GM12878 (cell line): ENCODE results near the gene VSTM5. TPM values are rescaled to one million over a fixed set of nuclear protein-coding genes. Genes with fewer than 3 reads are reported as not detected.

ENCODE experiments used
- ATAC-seq: fragments of 200-7000 bp; cut with Tn5 transposase; 3 replicates; pipeline ENCODE4 v1.9.1; 2020; ENCODE audit warnings: mild to moderate bottlenecking, moderate library complexity
- BruUV-seq: library from RNA; stranded (reverse); fragments of 400-500 nt; replicated peaks from 2 replicates; lab custom pipeline; 2021; lab: Mats Ljungman, UMichigan
- CTCF ChIA-PET: fragments of 300-600 bp; sonication (Branson Sonifier 250); formaldehyde crosslinking; extraction: SDS; loops from one replicate; lab custom pipeline; 2021; ENCODE audit warnings: inconsistent platforms; lab: Yijun Ruan, JAX
- POLR2A ChIA-PET: fragments of 350-600 bp; formaldehyde crosslinking; extraction: SDS; loops from one replicate; lab custom pipeline; 2021; ENCODE audit warnings: inconsistent platforms; lab: Charles Lee
- RAD21 ChIA-PET: fragments of 300-600 bp; sonication (Branson Sonifier 250); formaldehyde crosslinking; loops from one replicate; lab custom pipeline; 2023; ENCODE audit warnings: antibody characterized with exemption; ENCODE audit not compliant: unreplicated experiment; lab: Charles Lee
- SMC1A ChIA-PET: fragments of 300-600 bp; sonication (Branson Sonifier 250); formaldehyde crosslinking; loops from one replicate; lab custom pipeline; 2023; ENCODE audit not compliant: unreplicated experiment, uncharacterized antibody; lab: Charles Lee
- DNase-seq: peaks from one replicate; pipeline ENCODE4 v3.0.0-alpha.2; 2011; ENCODE audit warnings: low read depth, low spot score
- FAIRE-seq: peaks from 3 replicates; lab custom pipeline; 2011; peaks lifted over from hg19 to GRCh38; lab: Jason Lieb, UNC
- H2AFZ ChIP-seq: 2 replicates; pipeline ENCODE4 v1.6.0; 2011; ENCODE audit warnings: low read depth, low read length, control low read depth; ENCODE audit not compliant: control insufficient read depth
- H3K27ac ChIP-seq: 2 replicates; pipeline ENCODE4 v1.5.1; 2011; ENCODE audit warnings: control low read depth; ENCODE audit not compliant: control insufficient read depth, insufficient read depth
- H3K27me3 ChIP-seq, 2 experiments: replicated peaks in 1 of 2; 2 replicates each; pipeline versions ENCODE4 v1.6.0 to v1.6.1; 2011; ENCODE audit warnings: low read length in 1 of 2; ENCODE audit not compliant: control insufficient read depth in 2 of 2, insufficient read depth in 2 of 2
- H3K36me3 ChIP-seq, 2 experiments: 2 replicates each; pipeline ENCODE4 v1.5.1; 2011; ENCODE audit warnings: low read length in 1 of 2; ENCODE audit not compliant: control insufficient read depth in 2 of 2, insufficient read depth in 2 of 2
- H3K4me1 ChIP-seq: 2 replicates; pipeline ENCODE4 v1.6.1; 2011; ENCODE audit warnings: mild to moderate bottlenecking, low read length, moderate library complexity, mixed read lengths; ENCODE audit not compliant: control insufficient read depth, insufficient read depth
- H3K4me2 ChIP-seq: 2 replicates; pipeline ENCODE4 v1.6.0; 2011; ENCODE audit warnings: control low read depth; ENCODE audit not compliant: control insufficient read depth, insufficient read depth
- H3K4me3 ChIP-seq: fragments of 200-600 bp; sonication (generic); 2 replicates; pipeline ENCODE4 v1.5.1; 2016
- H3K79me2 ChIP-seq: 2 replicates; pipeline ENCODE4 v1.6.0; 2011; ENCODE audit warnings: low read length; ENCODE audit not compliant: control insufficient read depth, insufficient read depth
- H3K9ac ChIP-seq: 2 replicates; pipeline ENCODE4 v1.8.0; 2011; ENCODE audit warnings: low read length, control low read depth, mixed read lengths; ENCODE audit not compliant: control insufficient read depth, insufficient read depth
- H3K9me3 ChIP-seq: replicated peaks from 3 replicates; pipeline ENCODE4 v1.5.1; 2011; ENCODE audit warnings: mild to moderate bottlenecking, low read length; ENCODE audit not compliant: control insufficient read depth, insufficient read depth
- H4K20me1 ChIP-seq: 2 replicates; pipeline ENCODE4 v1.6.0; 2011; ENCODE audit not compliant: control insufficient read depth, insufficient read depth
- HCFC1 ChIP-seq: fragments of 150-350 bp; IDR thresholded peaks from 2 replicates; pipeline ENCODE4 v1.6.1; 2014; ENCODE audit warnings: low read length
- NFYB ChIP-seq: IDR thresholded peaks from 2 replicates; pipeline ENCODE4 v1.6.1; 2011; ENCODE audit warnings: low read depth, mild to moderate bottlenecking, low read length, improper control_type of control experiment, moderate library complexity; ENCODE audit not compliant: insufficient read depth
- PAX5 ChIP-seq: IDR thresholded peaks from 2 replicates; pipeline ENCODE4 v1.6.1; 2011; ENCODE audit warnings: low read depth, low read length, borderline replicate concordance
- PAX8 ChIP-seq: fragments of 450-650 bp; IDR thresholded peaks from 2 replicates; pipeline ENCODE4 v1.6.1; 2017; ENCODE audit warnings: mild to moderate bottlenecking, moderate library complexity
- RAD21 ChIP-seq: IDR thresholded peaks from 2 replicates; pipeline ENCODE4 v1.6.1; 2011; ENCODE audit warnings: mild to moderate bottlenecking, low read depth, low read length, moderate library complexity; ENCODE audit not compliant: insufficient read depth
- TARDBP ChIP-seq: IDR thresholded peaks from 2 replicates; pipeline ENCODE4 v1.6.1; 2016; ENCODE audit warnings: borderline replicate concordance
- ZBTB40 ChIP-seq: fragments of 450-650 bp; IDR thresholded peaks from 2 replicates; pipeline ENCODE4 v1.6.1; 2016; ENCODE audit warnings: mild to moderate bottlenecking, moderate library complexity, borderline replicate concordance
- WGBS: methylation state at CpG from one replicate; pipeline ENCODE4 v1.1.6; 2016; ENCODE audit warnings: low lambda C conversion rate; ENCODE audit not compliant: insufficient replicate concordance, insufficient coverage; ENCODE audit errors: missing lambda C conversion rate; 5-methylcytosine and 5-hydroxymethylcytosine counted together
- in situ Hi-C: fragments of 300-500 bp; cut with MboI; formaldehyde crosslinking; loops from 9 replicates; pipeline ENCODE4 v1.14.3; 2018; ENCODE audit warnings: mixed read lengths
- intact Hi-C: fragments of 100-400 bp; cut with micrococcal nuclease; formaldehyde crosslinking; loops from one replicate; pipeline ENCODE4 v1.14.2; 2022; ENCODE audit not compliant: unreplicated experiment
- polyA plus RNA-seq, 11 experiments: library from polyadenylated mRNA; depleted of rRNA in 4 of 11; unstranded in 6 of 11; stranded (reverse) in 5 of 11; fragments of >200 nt; fragmentation: Nextera tagmentation in 4 of 11; fragmentation: Illumina TruSeq in 1 of 11; extraction: Ambion mirVana in 4 of 11; extraction: Trizol in 1 of 11; gene quantifications; 1 replicate in 1 of 11; 2 replicates in 10 of 11; pipeline versions ENCODE4 v1.2.1 to v1.2.3, GENCODE V29; 2011 to 2016; ENCODE audit warnings: inconsistent platforms in 2 of 11, missing spikeins in 2 of 11, low read depth in 1 of 11
- total RNA-seq, 4 experiments: library from RNA; depleted of rRNA in 3 of 4; stranded (reverse); fragments of >200 nt in 3 of 4; fragmentation: Illumina TruSeq in 1 of 4; extraction: Trizol in 1 of 4; gene quantifications; 2 replicates each; pipeline versions ENCODE4 v1.2.1 to v1.2.3, GENCODE V29; 2013 to 2021

VSTM5 gene
- total and polyA plus RNA-seq, 10 of the 15 experiments (the other 5 are each of a cell fraction or from before 2014, with no cell fraction given): not detected

GRCh38 chr11:93842461-93842860 lies 8.0 kb downstream of the VSTM5 start:
- ATAC-seq: no peak
- Histone ChIP-seq H2AFZ (no peak overlapping the region), H3K4me3 (no peak overlapping the region), H3K9ac (no peak overlapping the region), H3K4me1 (no peaks in the 10 kb centered on the region), H3K4me2 (no peak overlapping the region), H3K79me2 (no peaks in the 10 kb centered on the region), H3K27me3 (no peaks in the 10 kb centered on the region; a peak in 1 of 4 replicates), H4K20me1 (no peaks in the 10 kb centered on the region), H3K36me3 (no peaks in the 10 kb centered on the region), H3K27ac (no peak overlapping the region), H3K9me3 (no peaks in the 10 kb centered on the region)
- no peak for DNase-seq
- RAD21 ChIA-PET: no interaction called here
- intact Hi-C loops (no loop called here), in situ Hi-C loops (no loop called here)
- POLR2A ChIA-PET: no interaction called here
- no TSS peak for BruUV-seq
- CTCF ChIA-PET: interaction anchor here (0.6 kb wide), 1 partner anchor 26 kb away, joined by 3 read pairs; no protein-coding TSS in a partner anchor
- no peak for FAIRE-seq
- no peak for TF ChIP-seq ZBTB40
- no peak for TF ChIP-seq TARDBP
- TF ChIP-seq RAD21: no peak
- TF ChIP-seq PAX8: no peak
- no peak for TF ChIP-seq NFYB
- TF ChIP-seq HCFC1: no peak
- TF ChIP-seq PAX5: no peak
- SMC1A ChIA-PET: no interaction called here
- WGBS: 25% methylated on average over 6 of the region's 6 CpGs
